Mesendoderm (in vitro differentiated cells): ENCODE results near the gene HOXD4.

Experiments
- DNase-seq: peaks from one replicate; pipeline ENCODE4 v3.0.0; 2013
- H2AK5ac ChIP-seq: 2 replicates; pipeline ENCODE4 v1.6.1; 2013; ENCODE audit warnings: low read length, inconsistent platforms
- H2BK120ac ChIP-seq: 2 replicates; pipeline ENCODE4 v1.6.1; 2013; ENCODE audit warnings: low read depth, mild to moderate bottlenecking, low read length, moderate library complexity, mixed read lengths
- H2BK15ac ChIP-seq: replicated peaks from 2 replicates; pipeline ENCODE4 v1.6.1; 2013; ENCODE audit warnings: low read depth, mild to moderate bottlenecking, moderate library complexity
- H2BK5ac ChIP-seq: 2 replicates; pipeline ENCODE4 v1.6.1; 2013; ENCODE audit warnings: low read length, inconsistent platforms
- H3K18ac ChIP-seq: 2 replicates; pipeline ENCODE4 v1.6.1; 2013; ENCODE audit warnings: mild to moderate bottlenecking, low read length, mixed read lengths
- H3K23ac ChIP-seq: one replicate; pipeline ENCODE4 v1.6.1; 2013; ENCODE audit warnings: low read length
- H3K27ac ChIP-seq: 2 replicates; pipeline ENCODE4 v1.5.1; 2013; ENCODE audit warnings: low read depth, mild to moderate bottlenecking, inconsistent platforms, low read length, moderate library complexity
- H3K27me3 ChIP-seq: 2 replicates; pipeline ENCODE4 v1.6.1; 2013; ENCODE audit warnings: low read length, control low read depth, mild to moderate bottlenecking, inconsistent platforms; ENCODE audit not compliant: insufficient read depth, poor library complexity
- H3K36me3 ChIP-seq: 2 replicates; pipeline ENCODE4 v1.6.1; 2013; ENCODE audit warnings: low read length, inconsistent platforms; ENCODE audit not compliant: control insufficient read depth, insufficient read depth
- H3K4ac ChIP-seq: one replicate; pipeline ENCODE4 v1.6.1; 2013; ENCODE audit warnings: low read depth, mild to moderate bottlenecking, low read length, moderate library complexity
- H3K4me1 ChIP-seq: 2 replicates; pipeline ENCODE4 v1.6.1; 2013; ENCODE audit warnings: low read depth, low read length, inconsistent platforms; ENCODE audit not compliant: control insufficient read depth
- H3K4me2 ChIP-seq: 2 replicates; pipeline ENCODE4 v1.6.1; 2013; ENCODE audit warnings: low read length
- H3K4me3 ChIP-seq: 2 replicates; pipeline ENCODE4 v1.5.1; 2013; ENCODE audit warnings: mild to moderate bottlenecking, low read length
- H3K56ac ChIP-seq: one replicate; pipeline ENCODE4 v1.6.1; 2013; ENCODE audit warnings: low read length
- H3K79me1 ChIP-seq: 2 replicates; pipeline ENCODE4 v1.6.1; 2013; ENCODE audit warnings: low read length, inconsistent platforms
- H3K79me2 ChIP-seq: 2 replicates; pipeline ENCODE4 v1.6.1; 2013; ENCODE audit warnings: mild to moderate bottlenecking, low read length; ENCODE audit not compliant: control insufficient read depth, insufficient read depth
- H3K9ac ChIP-seq: 2 replicates; pipeline ENCODE4 v1.6.1; 2013; ENCODE audit warnings: low read length, inconsistent platforms
- H4K5ac ChIP-seq: one replicate; pipeline ENCODE4 v1.6.1; 2013; ENCODE audit warnings: low read length
- H4K8ac ChIP-seq: one replicate; pipeline ENCODE4 v1.6.1; 2013; ENCODE audit warnings: low read depth, mild to moderate bottlenecking, control low read depth, low read length, moderate library complexity
- WGBS: extraction: QIAGEN DNeasy Blood & Tissue Kit; methylation state at CpG from one replicate; pipeline ENCODE4 v1.1.7; 2013; ENCODE audit warnings: low lambda C conversion rate, missing lambda C conversion rate; ENCODE audit not compliant: insufficient coverage; ENCODE audit errors: extremely low coverage; 5-methylcytosine and 5-hydroxymethylcytosine counted together

Gene HOXD4

DNA sequence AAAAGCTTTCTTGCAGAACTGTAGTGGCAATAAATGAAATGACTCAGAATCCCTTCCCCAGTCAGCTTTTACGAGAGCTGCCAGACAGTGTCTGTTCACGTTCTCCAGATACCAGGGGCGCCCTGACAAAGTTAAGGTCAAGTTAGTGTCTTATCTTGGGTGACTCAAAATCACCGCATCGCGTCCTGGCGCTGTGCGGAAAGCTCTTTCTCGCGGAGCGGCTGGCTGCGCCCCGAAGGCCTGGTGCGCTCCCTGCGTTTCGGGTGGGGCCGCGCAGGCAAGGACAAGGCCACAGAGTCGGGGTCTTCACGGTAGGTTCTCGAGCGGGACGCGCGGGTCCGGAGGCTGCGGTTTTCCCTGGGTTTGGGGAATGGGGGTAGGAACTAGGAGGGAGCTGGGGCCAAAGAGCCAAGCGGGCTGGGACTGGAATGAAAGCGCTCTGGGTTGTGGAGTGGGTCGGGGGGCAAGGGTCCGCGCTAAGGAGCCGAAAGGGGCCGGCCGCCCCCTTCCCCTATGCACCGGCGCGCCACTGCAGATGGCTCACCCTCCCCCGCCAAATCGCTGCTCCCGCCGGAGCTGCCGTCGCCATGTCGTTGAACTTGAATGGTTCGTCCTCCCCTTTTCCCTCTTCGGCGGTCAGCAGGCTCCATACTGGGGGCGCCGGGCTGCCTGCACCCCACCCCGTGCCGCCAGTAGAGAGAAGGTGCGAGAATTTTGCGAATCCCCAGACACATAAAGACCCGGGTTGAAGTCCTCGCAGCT, 46.9 kb upstream of the HOXD4 start:
- no peaks in the 10 kb centered on the region for H3K36me3 ChIP-seq

DNA sequence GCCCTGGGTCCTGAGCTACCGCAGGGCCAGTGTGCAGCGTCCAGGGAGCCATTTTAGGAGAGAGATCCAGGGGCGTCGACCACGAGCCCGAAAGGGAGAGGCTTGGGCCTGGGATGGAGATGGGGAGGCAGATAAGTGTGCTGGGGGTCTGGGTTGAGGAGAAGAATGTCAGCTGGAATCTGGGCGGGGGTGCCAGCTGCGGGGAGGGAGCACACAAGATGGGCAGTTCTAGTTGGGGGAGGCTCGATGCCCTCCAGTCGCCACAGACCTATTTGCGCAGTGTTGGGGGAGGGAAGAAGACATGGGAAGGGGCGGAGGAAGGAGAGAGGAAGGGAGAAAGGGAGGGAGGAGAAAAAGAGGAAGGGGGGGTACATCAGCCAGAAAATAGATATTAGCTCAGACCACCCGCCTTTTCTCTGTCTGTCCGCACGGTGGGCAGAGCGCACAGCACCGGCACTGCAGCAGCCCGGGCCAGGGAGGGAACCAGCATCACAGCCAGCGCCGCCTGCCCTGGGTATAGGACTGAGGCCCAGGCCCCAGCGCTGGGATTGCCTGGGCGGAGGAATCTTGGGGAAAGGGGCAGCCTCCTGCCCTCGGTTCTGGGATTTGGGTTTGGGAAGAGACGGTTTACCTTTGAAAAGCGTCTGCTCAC, 46.1 kb upstream of the HOXD4 start:
- Histone ChIP-seq H4K5ac (no peak overlapping the region), H3K23ac (peak overlapping the region; percentile 6), H3K36me3 (no peaks in the 10 kb centered on the region), H3K79me1 (no peaks in the 10 kb centered on the region), H3K56ac (no peak overlapping the region), H2BK15ac (no peak overlapping the region), H4K8ac (no peak overlapping the region), H3K4ac (no peak overlapping the region), H3K9ac (no peak overlapping the region), H3K4me1 (no peaks in the 10 kb centered on the region), H3K4me3 (no peak overlapping the region), H3K79me2 (no peaks in the 10 kb centered on the region), H3K4me2 (peak overlapping the region; percentile 57), H2AK5ac (no peak overlapping the region), H3K27ac (no peak overlapping the region), H3K27me3 (peaks cover 90% of the 10 kb centered on the region), H2BK120ac (no peak overlapping the region), H2BK5ac (no peak overlapping the region), H3K18ac (no peak overlapping the region)
- no peak for DNase-seq
- WGBS, result no CpG with 5 or more reads among the region's 25 CpGs

More for the DNA sequence above, 46.9 kb upstream of the HOXD4 start:
- Histone ChIP-seq H2BK120ac (no peak overlapping the region), H2BK15ac (no peak overlapping the region), H3K79me1 (no peaks in the 10 kb centered on the region), H4K5ac (no peak overlapping the region), H2BK5ac (no peak overlapping the region), H4K8ac (no peak overlapping the region), H3K79me2 (no peaks in the 10 kb centered on the region), H3K27me3 (peaks cover 90% of the 10 kb centered on the region), H3K4me3 (no peak overlapping the region), H3K4me1 (no peaks in the 10 kb centered on the region), H2AK5ac (no peak overlapping the region), H3K18ac (no peak overlapping the region), H3K4me2 (peak overlapping the region; percentile 57), H3K4ac (no peak overlapping the region), H3K27ac (no peak overlapping the region), H3K56ac (no peak overlapping the region), H3K9ac (no peak overlapping the region), H3K23ac (peak overlapping the region; percentile 6)
- WGBS, result no CpG with 5 or more reads among the region's 56 CpGs
- DNase-seq, result peak; percentile 77

DNA sequence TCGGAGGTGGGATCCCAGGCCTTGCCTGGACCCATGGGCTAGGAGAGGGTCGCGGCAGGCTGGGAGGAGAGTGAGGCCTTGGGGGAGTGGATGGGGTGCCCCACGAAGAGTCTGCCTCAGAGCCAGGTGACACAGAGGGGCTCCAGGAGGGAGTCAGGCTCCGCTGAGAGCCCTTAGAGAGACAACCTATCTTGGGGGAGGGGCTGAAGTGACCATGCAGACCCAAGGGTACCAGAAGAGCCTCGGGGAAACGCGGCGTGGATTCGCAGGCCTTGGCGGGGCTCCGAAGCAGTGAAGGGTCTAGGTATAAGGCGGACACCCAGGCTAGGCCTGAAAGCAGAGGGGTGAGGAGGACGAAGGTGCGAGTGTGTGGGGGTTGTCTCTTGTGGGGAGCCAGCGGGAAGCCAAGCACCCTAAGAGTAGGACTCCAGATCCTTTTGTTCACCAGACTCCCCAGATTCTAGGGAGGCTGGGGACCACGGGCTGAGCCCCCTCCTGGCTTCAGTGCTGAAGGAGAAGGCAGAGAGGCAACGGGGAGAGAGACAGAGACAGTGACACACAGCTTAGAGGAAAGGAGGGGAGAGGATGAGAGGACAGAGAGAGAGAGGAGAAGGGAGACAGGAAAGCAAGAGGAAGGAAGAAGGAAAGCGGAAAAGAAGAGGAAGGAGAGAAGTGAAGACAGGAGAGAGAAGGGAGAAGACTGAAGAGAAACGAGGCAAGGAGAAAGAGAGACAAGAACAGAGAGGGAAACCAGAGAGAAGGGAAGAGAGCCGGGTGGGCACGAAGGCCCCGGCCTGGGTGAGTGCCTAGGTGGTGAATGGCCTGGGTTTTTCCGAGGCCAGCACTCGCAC, 45.4 kb upstream of the HOXD4 start:
- Histone ChIP-seq H2BK120ac (no peak overlapping the region), H3K36me3 (no peaks in the 10 kb centered on the region), H3K4me3 (no peak overlapping the region), H3K4me1 (no peaks in the 10 kb centered on the region), H2BK15ac (no peak overlapping the region), H3K4me2 (peak overlapping the region; percentile 18), H3K79me1 (no peaks in the 10 kb centered on the region), H3K18ac (no peak overlapping the region), H3K4ac (no peak overlapping the region), H3K27ac (no peak overlapping the region), H2BK5ac (no peak overlapping the region), H3K23ac (no peak overlapping the region), H4K5ac (no peak overlapping the region), H4K8ac (no peak overlapping the region), H2AK5ac (no peak overlapping the region), H3K9ac (no peak overlapping the region), H3K56ac (no peak overlapping the region), H3K27me3 (peaks cover 88% of the 10 kb centered on the region), H3K79me2 (no peaks in the 10 kb centered on the region)
- DNase-seq, result no peak
- WGBS, result no CpG with 5 or more reads among the region's 25 CpGs

DNA sequence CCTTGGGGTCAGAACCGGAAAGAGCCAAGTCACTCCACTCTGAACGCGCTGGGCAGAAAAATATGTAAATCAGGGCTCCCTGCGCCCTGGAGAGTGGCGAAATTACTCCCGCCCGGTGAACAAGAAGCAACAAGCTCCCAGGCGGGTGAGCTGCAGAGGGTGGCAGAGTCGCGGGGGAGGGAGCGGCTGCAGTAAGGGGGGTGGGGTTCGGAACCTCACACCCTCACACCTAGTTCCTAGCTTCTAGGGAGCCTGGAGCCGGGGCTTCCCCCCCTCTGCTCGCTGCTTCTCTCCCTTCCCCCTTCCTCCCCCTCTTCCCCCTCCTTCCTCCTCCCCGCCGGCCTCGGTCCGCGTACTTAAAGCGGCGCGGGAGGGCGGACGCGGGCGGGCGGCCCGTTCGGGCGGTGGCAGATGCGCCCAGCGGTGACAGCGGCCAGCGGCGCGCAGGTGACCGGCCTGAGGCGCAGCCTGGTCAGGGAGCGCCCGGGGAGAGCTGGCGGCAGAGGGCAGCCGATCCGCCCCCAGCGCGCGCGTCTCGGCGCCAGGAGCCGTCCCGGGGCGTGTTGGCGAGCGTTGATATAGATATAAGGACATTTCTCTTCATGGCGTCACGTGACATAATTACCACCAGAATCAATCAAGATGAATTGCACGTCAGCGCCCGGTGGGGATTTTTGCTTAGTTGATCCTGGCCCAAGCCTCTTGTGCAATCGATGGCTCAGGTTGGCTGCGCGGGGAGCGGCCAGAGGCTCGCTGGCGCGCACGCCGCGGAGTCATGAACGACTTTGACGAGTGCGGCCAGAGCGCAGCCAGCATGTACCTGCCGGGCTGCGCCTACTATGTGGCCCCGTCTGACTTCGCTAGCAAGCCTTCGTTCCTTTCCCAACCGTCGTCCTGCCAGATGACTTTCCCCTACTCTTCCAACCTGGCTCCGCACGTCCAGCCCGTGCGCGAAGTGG, 44.5 kb upstream of the HOXD4 start, which contains the start of gene HOXD11:
Gene HOXD11, plus strand, starts transcription at position 700 of the 959 bp plus-strand sequence. Its CDS starts 76 bp downstream, at position 776.
- no peak within 1 kb of the TSS for H3K23ac ChIP-seq
- no peak within 1 kb of the TSS for H4K5ac ChIP-seq
- H3K4ac ChIP-seq, result no peak within 1 kb of the TSS
- H3K27me3 ChIP-seq, result peaks cover 85% of the 10 kb centered on the region
- peak within 1 kb of the TSS; percentile 46 for H3K4me2 ChIP-seq
- peak within 1 kb of the TSS; percentile 34 for H3K18ac ChIP-seq
- H4K8ac ChIP-seq, result no peak within 1 kb of the TSS
- no peak within 1 kb of the TSS for H3K56ac ChIP-seq
- H3K36me3 ChIP-seq, result no peaks in the 10 kb centered on the region
- no peak within 1 kb of the TSS for H2BK120ac ChIP-seq
- WGBS, result no CpG with 5 or more reads among the region's 85 CpGs
- H2BK15ac ChIP-seq, result no peak within 1 kb of the TSS
- no peak within 1 kb of the TSS for H3K4me3 ChIP-seq
- H3K79me2 ChIP-seq, result no peaks in the 10 kb centered on the region
- H3K79me1 ChIP-seq, result no peaks in the 10 kb centered on the region
- DNase-seq, result peak; percentile 75
- H3K4me1 ChIP-seq, result no peaks in the 10 kb centered on the region
- no peak within 1 kb of the TSS for H2AK5ac ChIP-seq
- H3K9ac ChIP-seq, result no peak within 1 kb of the TSS
- H2BK5ac ChIP-seq, result no peak within 1 kb of the TSS
- H3K27ac ChIP-seq, result no peak within 1 kb of the TSS

DNA sequence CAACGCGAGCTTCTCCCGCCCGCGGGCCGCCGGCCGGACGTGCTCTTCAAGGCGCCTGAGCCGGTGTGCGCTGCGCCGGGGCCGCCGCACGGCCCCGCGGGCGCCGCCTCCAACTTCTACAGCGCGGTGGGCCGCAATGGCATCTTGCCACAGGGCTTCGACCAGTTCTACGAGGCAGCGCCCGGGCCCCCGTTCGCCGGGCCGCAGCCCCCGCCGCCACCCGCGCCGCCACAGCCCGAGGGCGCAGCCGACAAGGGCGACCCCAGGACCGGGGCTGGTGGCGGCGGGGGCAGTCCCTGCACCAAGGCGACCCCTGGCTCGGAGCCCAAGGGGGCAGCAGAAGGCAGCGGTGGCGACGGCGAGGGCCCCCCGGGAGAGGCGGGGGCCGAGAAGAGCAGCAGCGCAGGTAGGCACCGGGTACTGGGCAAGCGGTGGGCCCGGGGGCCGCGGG, 43.6 kb upstream of the HOXD4 start:
- no peak overlapping the region for H3K4ac ChIP-seq
- no peak overlapping the region for H4K8ac ChIP-seq
- no peak overlapping the region for H3K56ac ChIP-seq
- H3K4me2 ChIP-seq, result no peak overlapping the region
- H3K27me3 ChIP-seq, result peaks cover 85% of the 10 kb centered on the region
- H3K9ac ChIP-seq, result no peak overlapping the region
- H3K79me1 ChIP-seq, result no peaks in the 10 kb centered on the region
- H2BK15ac ChIP-seq, result no peak overlapping the region
- H3K27ac ChIP-seq, result no peak overlapping the region
- H2AK5ac ChIP-seq, result no peak overlapping the region
- H3K4me3 ChIP-seq, result no peak overlapping the region
- no peak overlapping the region for H3K18ac ChIP-seq
- H3K36me3 ChIP-seq, result no peaks in the 10 kb centered on the region
- WGBS, result no CpG with 5 or more reads among the region's 59 CpGs
- no peaks in the 10 kb centered on the region for H3K79me2 ChIP-seq
- H3K4me1 ChIP-seq, result no peaks in the 10 kb centered on the region
- H2BK120ac ChIP-seq, result no peak overlapping the region
- no peak overlapping the region for H3K23ac ChIP-seq
- no peak for DNase-seq
- H2BK5ac ChIP-seq, result no peak overlapping the region
- H4K5ac ChIP-seq, result no peak overlapping the region
